ENCODE measurements around the gene AIP.

AIP gene

GRCh38 chr11:67494371-67495233 lies 11.8 kb downstream of the AIP start:
- DNase-seq, result no peak

- DNase-seq, result no peak
Measured at GRCh38 chr11:67495234-67496005, 12.6 kb downstream of the AIP start.

GRCh38 chr11:67496113-67496512 lies 13.3 kb downstream of the AIP start:
- no peak for DNase-seq

GRCh38 chr11:67497656-67498291 lies 14.9 kb downstream of the AIP start:
- DNase-seq, result no peak

- DNase-seq, result no peak
Measured at GRCh38 chr11:67498544-67498972, 15.7 kb downstream of the AIP start.

GRCh38 chr11:67499808-67500483 lies 17.1 kb downstream of the AIP start:
- no peak for DNase-seq

GRCh38 chr11:67500484-67500821 lies 17.6 kb downstream of the AIP start:
- no peak for DNase-seq

GRCh38 chr11:67500831-67501715 lies 18.2 kb downstream of the AIP start:
- no peak for DNase-seq

- no peak for DNase-seq
Measured at GRCh38 chr11:67501854-67502253, 19.0 kb downstream of the AIP start.

GRCh38 chr11:67502328-67502979 lies 19.6 kb downstream of the AIP start:
- no peak for DNase-seq

- DNase-seq, result no peak
Measured at GRCh38 chr11:67503119-67504004, 20.5 kb downstream of the AIP start.

- no peak for DNase-seq
Measured at GRCh38 chr11:67504005-67504949, 21.5 kb downstream of the AIP start.

- DNase-seq, result no peak
Measured at GRCh38 chr11:67504950-67505581, 22.2 kb downstream of the AIP start, which contains the start of gene PITPNM1. Gene PITPNM1 (minus strand): TSS chr11:67505363. CDS start chr11:67504180, 1,183 bp downstream.

GRCh38 chr11:67505605-67506396 lies 23.0 kb downstream of the AIP start:
- peak; percentile 77 for DNase-seq

GRCh38 chr11:67506426-67507051 lies 23.7 kb downstream of the AIP start:
- DNase-seq, result no peak

GRCh38 chr11:67507242-67507863 lies 24.5 kb downstream of the AIP start:
- DNase-seq, result no peak
